Transverse colon (tissue), 4 donors: ENCODE data around the gene FOXP2. TPM values are rescaled to one million over a fixed set of nuclear protein-coding genes. Genes with fewer than 3 reads are reported as not detected.

Experiments
- DNase-seq: peaks from one replicate; pipeline ENCODE4 v3.0.0-alpha.2; 2019
- H3K27ac ChIP-seq, 4 donors: fragments of 200-600 bp; sonication (generic); 2 replicates each; pipeline ENCODE4 v1.5.1; 2016 to 2018; ENCODE audit warnings: inconsistent platforms in 4 of 4
- H3K27me3 ChIP-seq: fragments of 200-600 bp; sonication (generic); 2 replicates; pipeline ENCODE4 v1.5.1; 2017; ENCODE audit warnings: inconsistent platforms
- H3K36me3 ChIP-seq, 4 donors: fragments of 200-600 bp; sonication (generic); 2 replicates each; pipeline ENCODE4 v1.5.1; 2017 to 2019; ENCODE audit warnings: inconsistent platforms in 4 of 4
- H3K4me1 ChIP-seq, 4 donors: fragments of 200-600 bp; sonication (generic); 2 replicates each; pipeline ENCODE4 v1.5.1; 2017 to 2020; ENCODE audit warnings: inconsistent platforms in 4 of 4
- H3K4me3 ChIP-seq, 4 donors: fragments of 200-600 bp; sonication (generic); 1 replicate in 1 of 4; 2 replicates in 3 of 4; pipeline versions ENCODE4 v1.5.1 to v1.6.1; 2017 to 2019; ENCODE audit warnings: inconsistent platforms in 4 of 4
- H3K9me3 ChIP-seq, 2 donors: fragments of 200-600 bp; sonication (generic); 2 replicates each; pipeline ENCODE4 v1.5.1; 2017 to 2019; ENCODE audit warnings: inconsistent platforms in 2 of 2
- EP300 ChIP-seq: sonication (generic); formaldehyde crosslinking; IDR thresholded peaks from one replicate; pipeline ENCODE4 v1.6.1; 2017; ENCODE audit warnings: antibody characterized with exemption, low read depth
- POLR2A ChIP-seq: fragments of 450-650 bp; IDR thresholded peaks from one replicate; pipeline ENCODE4 v1.6.1; 2016; ENCODE audit warnings: antibody characterized with exemption, mild to moderate bottlenecking, moderate library complexity
- POLR2AphosphoS5 ChIP-seq, 3 donors: sonication (generic); formaldehyde crosslinking; IDR thresholded peaks; one replicate each; pipeline ENCODE4 v1.6.1; 2016; ENCODE audit warnings: antibody characterized with exemption in 3 of 3
- WGBS, 2 donors: methylation state at CpG; one replicate each; pipeline ENCODE4 v1.1.5; 2018; ENCODE audit warnings: low coverage in 1 of 2; 5-methylcytosine and 5-hydroxymethylcytosine counted together
- in situ Hi-C, 4 donors: fragments of 200-750 bp; cut with MboI; loops; one replicate each; pipeline versions ENCODE4 v1.15.0 to v1.15.1; 2017; ENCODE audit warnings: low sequenced_read_pairs in 3 of 4, low pct_ligation_motif_present in 1 of 4, low pct_unique_long_range_greater_than_20kb in 1 of 4
- intact Hi-C: fragments of 100-400 bp; cut with DNase I; formaldehyde crosslinking; loops from one replicate; pipeline ENCODE4 v1.15.1; 2023; ENCODE audit warnings: low total_unique reads
- total RNA-seq, 4 donors: library from RNA; depleted of rRNA; stranded (reverse); fragments of >200 nt; gene quantifications; one replicate each; pipeline ENCODE4 v1.1.0, GENCODE V29; 2016
- TF ChIP-seq, protein P1 (sequence below), 5 experiments: fragments of 200-600 bp in 3 of 5; fragments of 450-650 bp in 2 of 5; sonication (generic) in 3 of 5; IDR thresholded peaks; 1 replicate in 2 of 5; 2 replicates in 3 of 5; pipeline ENCODE4 v1.5.1; 2016 to 2017; ENCODE audit warnings: antibody characterized with exemption in 5 of 5, inconsistent platforms in 3 of 5, mild to moderate bottlenecking in 2 of 5, moderate library complexity in 1 of 5

The FOXP2 gene
- total RNA-seq, 4 donors from 2014 or later: 20.5 to 102 (median 34.0) TPM

DNA sequence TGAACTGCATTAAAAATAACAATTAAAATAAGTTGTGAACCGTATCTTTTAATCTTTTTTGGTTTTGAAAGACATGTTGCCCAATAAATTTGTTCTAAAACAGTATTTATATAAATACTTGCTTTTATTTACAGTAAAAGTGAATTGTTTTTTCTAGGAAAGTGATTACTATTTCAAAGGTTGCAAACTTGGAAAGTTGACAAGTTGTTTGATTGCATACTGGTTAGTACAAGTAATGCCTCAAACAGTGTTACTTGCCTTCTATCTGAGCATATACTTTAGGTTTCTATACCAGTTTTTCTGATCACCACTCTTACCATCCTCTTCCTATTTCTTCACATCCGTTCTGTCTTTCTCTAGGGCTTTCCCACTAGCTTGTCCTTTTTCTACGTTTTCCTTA lies 212.6 kb downstream of the FOXP2 start:
- no peak overlapping the region for H3K27ac ChIP-seq
- intact Hi-C loops (no loop called here), in situ Hi-C loops (no loop called here)
- TF ChIP-seq POLR2A: no peak
- TF ChIP-seq POLR2AphosphoS5 (IDR thresholded peaks at IDR 0.05): no peak
- TF ChIP-seq, protein P1, sequence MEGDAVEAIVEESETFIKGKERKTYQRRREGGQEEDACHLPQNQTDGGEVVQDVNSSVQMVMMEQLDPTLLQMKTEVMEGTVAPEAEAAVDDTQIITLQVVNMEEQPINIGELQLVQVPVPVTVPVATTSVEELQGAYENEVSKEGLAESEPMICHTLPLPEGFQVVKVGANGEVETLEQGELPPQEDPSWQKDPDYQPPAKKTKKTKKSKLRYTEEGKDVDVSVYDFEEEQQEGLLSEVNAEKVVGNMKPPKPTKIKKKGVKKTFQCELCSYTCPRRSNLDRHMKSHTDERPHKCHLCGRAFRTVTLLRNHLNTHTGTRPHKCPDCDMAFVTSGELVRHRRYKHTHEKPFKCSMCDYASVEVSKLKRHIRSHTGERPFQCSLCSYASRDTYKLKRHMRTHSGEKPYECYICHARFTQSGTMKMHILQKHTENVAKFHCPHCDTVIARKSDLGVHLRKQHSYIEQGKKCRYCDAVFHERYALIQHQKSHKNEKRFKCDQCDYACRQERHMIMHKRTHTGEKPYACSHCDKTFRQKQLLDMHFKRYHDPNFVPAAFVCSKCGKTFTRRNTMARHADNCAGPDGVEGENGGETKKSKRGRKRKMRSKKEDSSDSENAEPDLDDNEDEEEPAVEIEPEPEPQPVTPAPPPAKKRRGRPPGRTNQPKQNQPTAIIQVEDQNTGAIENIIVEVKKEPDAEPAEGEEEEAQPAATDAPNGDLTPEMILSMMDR (IDR thresholded peaks at IDR 0.05): no peak
- TF ChIP-seq EP300: no peak
- no peaks in the 10 kb centered on the region for H3K36me3 ChIP-seq
- peaks cover 0 to 5% (median 0%) of the 10 kb centered on the region in 4 donors for H3K4me1 ChIP-seq
- H3K9me3 ChIP-seq: no peaks in the 10 kb centered on the region
- WGBS, 2 donors: 61 to 64% methylated on average over 3 of the region's 3 CpGs
- DNase-seq: no peak
- no peaks in the 10 kb centered on the region for H3K27me3 ChIP-seq
- H3K4me3 ChIP-seq: no peak overlapping the region

DNA sequence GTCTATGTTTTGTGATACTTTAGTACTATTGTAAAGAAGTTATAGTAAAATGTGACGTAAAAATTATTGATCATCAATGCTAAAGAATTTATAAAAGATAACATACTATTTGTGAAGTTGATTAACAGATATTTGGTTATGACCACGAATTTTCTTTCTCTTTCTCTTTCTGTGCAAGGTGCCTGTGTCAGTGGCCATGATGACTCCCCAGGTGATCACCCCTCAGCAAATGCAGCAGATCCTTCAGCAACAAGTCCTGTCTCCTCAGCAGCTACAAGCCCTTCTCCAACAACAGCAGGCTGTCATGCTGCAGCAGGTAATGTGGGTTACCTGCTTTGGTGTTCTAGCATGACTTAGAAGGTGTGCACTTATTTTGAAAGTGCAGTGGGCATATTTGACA lies 213.7 kb downstream of the FOXP2 start:
- Histone ChIP-seq H3K4me3 (no peak overlapping the region), H3K9me3 (no peaks in the 10 kb centered on the region), H3K27me3 (no peaks in the 10 kb centered on the region), H3K27ac (no peak overlapping the region), H3K36me3 (no peaks in the 10 kb centered on the region), H3K4me1 (peaks cover 0 to 5% (median 0%) of the 10 kb centered on the region in 4 donors)
- intact Hi-C loops (no loop called here), in situ Hi-C loops (no loop called here)
- WGBS, 2 donors: 64% methylated on average over 2 of the region's 2 CpGs
- DNase-seq: no peak
- TF ChIP-seq EP300 (no peak), POLR2A (no peak), POLR2AphosphoS5 (IDR thresholded peaks at IDR 0.05) (no peak)
- TF ChIP-seq, protein P1 (IDR thresholded peaks at IDR 0.05): no peak

DNA sequence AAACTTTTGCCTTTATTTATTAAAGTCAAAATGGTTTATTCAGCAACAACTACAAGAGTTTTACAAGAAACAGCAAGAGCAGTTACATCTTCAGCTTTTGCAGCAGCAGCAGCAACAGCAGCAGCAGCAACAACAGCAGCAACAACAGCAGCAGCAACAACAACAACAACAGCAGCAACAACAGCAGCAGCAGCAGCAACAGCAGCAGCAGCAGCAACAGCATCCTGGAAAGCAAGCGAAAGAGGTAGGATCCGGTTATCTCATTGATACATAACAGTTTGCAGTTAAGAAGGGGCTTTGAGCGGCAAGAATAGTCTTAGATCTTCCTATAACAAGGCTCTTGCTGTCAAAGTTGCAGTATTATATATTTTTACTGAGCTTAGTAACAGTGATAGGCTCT lies 215.1 kb downstream of the FOXP2 start:
- H3K4me3 ChIP-seq: no peak overlapping the region
- in situ Hi-C loops (no loop called here), intact Hi-C loops (no loop called here)
- no peaks in the 10 kb centered on the region for H3K27me3 ChIP-seq
- no peaks in the 10 kb centered on the region for H3K9me3 ChIP-seq
- H3K36me3 ChIP-seq: no peaks in the 10 kb centered on the region
- WGBS, 2 donors: 90 to 94% methylated on average over 2 to 3 of the region's 3 CpGs
- DNase-seq: no peak
- H3K27ac ChIP-seq: no peak overlapping the region
- peaks cover 0 to 5% (median 0%) of the 10 kb centered on the region in 4 donors for H3K4me1 ChIP-seq
- TF ChIP-seq, protein P1 (IDR thresholded peaks at IDR 0.05): no peak
- no peak for TF ChIP-seq POLR2A
- no peak for TF ChIP-seq POLR2AphosphoS5 (IDR thresholded peaks at IDR 0.05)

DNA sequence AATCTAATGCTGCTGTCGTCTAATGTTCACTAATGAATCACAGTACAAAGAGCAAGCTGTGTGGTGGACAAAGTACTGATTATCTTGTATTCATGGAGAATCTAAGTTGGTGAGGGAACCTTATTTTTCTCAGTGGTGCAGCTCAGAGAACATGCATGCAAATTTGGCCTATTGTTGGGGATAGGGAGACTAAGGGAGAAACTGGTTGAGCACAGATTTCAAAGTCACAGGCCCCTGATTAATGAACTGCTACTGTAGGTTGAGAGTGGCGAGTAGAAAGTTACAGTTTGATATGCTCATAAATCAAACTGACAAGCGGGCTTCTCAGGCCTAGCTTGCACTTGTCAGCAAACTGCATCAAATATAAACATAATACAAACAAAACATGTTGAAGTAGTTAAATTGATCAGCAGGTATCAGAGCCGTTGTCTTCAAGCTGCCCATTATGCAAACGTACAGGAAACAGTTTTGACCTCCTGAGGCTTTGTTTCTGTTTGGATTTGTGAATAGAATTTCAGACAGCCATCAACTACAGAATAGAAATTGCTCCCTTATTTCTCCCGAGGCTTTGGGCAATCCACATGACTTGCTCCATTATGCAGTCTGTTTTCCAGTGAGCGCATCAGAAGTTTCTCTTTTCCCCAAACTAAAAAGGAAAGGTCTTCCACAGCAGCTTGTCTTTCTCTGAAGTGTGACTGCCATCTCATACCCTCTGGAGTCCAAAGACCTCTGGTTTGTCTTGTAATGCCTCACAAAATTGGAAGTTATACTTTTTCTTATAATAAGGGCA lies 215.8 kb downstream of the FOXP2 start:
- no peak for DNase-seq
- H3K27ac ChIP-seq: no peak overlapping the region
- intact Hi-C loops: no loop called here

More for the DNA sequence above, 215.8 kb downstream of the FOXP2 start:
- Histone ChIP-seq H3K4me3 (no peak overlapping the region), H3K36me3 (no peaks in the 10 kb centered on the region), H3K9me3 (no peaks in the 10 kb centered on the region), H3K27me3 (no peaks in the 10 kb centered on the region), H3K4me1 (peaks cover 0 to 5% (median 0%) of the 10 kb centered on the region in 4 donors)
- in situ Hi-C loops: no loop called here
- WGBS, 2 donors: 72 to 75% methylated on average over 6 to 7 of the region's 7 CpGs
- TF ChIP-seq, protein P1 (IDR thresholded peaks at IDR 0.05): no peak
